ENCODE results near the gene PLVAP.

The PLVAP gene

GRCh38 chr19:17357724-17358123, 19.4 kb downstream of the PLVAP start:
- no peak for DNase-seq (ENCODE audit: low spot score)

GRCh38 chr19:17357078-17357666, 20.0 kb downstream of the PLVAP start:
- no peak for DNase-seq (ENCODE audit: low spot score)

- no peak for DNase-seq (ENCODE audit: low spot score)
Measured at GRCh38 chr19:17353386-17353785, 23.8 kb downstream of the PLVAP start.

GRCh38 chr19:17352608-17353280, 24.4 kb downstream of the PLVAP start:
- DNase-seq (ENCODE audit: low spot score) = no peak

- no peak for DNase-seq (ENCODE audit: low spot score)
Measured at GRCh38 chr19:17351815-17352435, 25.2 kb downstream of the PLVAP start.

- DNase-seq (ENCODE audit: low spot score) = no peak
Measured at GRCh38 chr19:17348700-17349099, 28.4 kb downstream of the PLVAP start.

GRCh38 chr19:17347877-17348276, 29.3 kb downstream of the PLVAP start:
- DNase-seq (ENCODE audit: low spot score) = no peak

GRCh38 chr19:17347361-17347760, 29.8 kb downstream of the PLVAP start:
- no peak for DNase-seq (ENCODE audit: low spot score)

- DNase-seq (ENCODE audit: low spot score) = peak; percentile 84
Measured at GRCh38 chr19:17346109-17346671, 31.0 kb downstream of the PLVAP start.

GRCh38 chr19:17341845-17342244, 35.3 kb downstream of the PLVAP start:
- no peak for DNase-seq (ENCODE audit: low spot score)

- no peak for DNase-seq (ENCODE audit: low spot score)
Measured at GRCh38 chr19:17341386-17341785, 35.8 kb downstream of the PLVAP start.

- DNase-seq (ENCODE audit: low spot score) = no peak
Measured at GRCh38 chr19:17340871-17341357, 36.2 kb downstream of the PLVAP start.

- no peak for DNase-seq (ENCODE audit: low spot score)
Measured at GRCh38 chr19:17340302-17340870, 36.8 kb downstream of the PLVAP start.

GRCh38 chr19:17339088-17339741, 37.9 kb downstream of the PLVAP start:
- DNase-seq (ENCODE audit: low spot score) = peak; percentile 60

GRCh38 chr19:17338433-17339078, 38.6 kb downstream of the PLVAP start:
- no peak for DNase-seq (ENCODE audit: low spot score)

- DNase-seq (ENCODE audit: low spot score) = peak; percentile 56
Measured at GRCh38 chr19:17337675-17338432, 39.3 kb downstream of the PLVAP start.

- DNase-seq (ENCODE audit: low spot score) = peak; percentile 99
Measured at GRCh38 chr19:17336872-17337674, 40.1 kb downstream of the PLVAP start, which contains the start of gene GTPBP3. TSS of gene GTPBP3 (plus strand) at chr19:17337553. CDS start at chr19:17337612, 59 bp downstream.

GRCh38 chr19:17335575-17335974, 41.6 kb downstream of the PLVAP start:
- DNase-seq (ENCODE audit: low spot score) = no peak
